ENCODE data around the gene ZNF496. TPM values are rescaled to one million over a fixed set of nuclear protein-coding genes. Genes with fewer than 3 reads are reported as not detected.

Gene ZNF496
- total RNA-seq, 1 experiment from 2014 or later: 36.4 TPM

GRCh38 chr1:247331172-247331524, 519 bp downstream of the ZNF496 start:
- POLR2A ChIA-PET: interaction anchor here (0.6 to 0.7 kb wide), 3 partner anchors 50 to 253 kb away, joined by 3 read pairs; partner anchors contain the start of gene ZNF670
- peaks cover 48% of the 10 kb centered on the region for H3K36me3 Mint-ChIP-seq (ENCODE audit: insufficient read depth, unreplicated experiment)
- BruUV-seq (replicated peaks): no TSS peak

DNA sequence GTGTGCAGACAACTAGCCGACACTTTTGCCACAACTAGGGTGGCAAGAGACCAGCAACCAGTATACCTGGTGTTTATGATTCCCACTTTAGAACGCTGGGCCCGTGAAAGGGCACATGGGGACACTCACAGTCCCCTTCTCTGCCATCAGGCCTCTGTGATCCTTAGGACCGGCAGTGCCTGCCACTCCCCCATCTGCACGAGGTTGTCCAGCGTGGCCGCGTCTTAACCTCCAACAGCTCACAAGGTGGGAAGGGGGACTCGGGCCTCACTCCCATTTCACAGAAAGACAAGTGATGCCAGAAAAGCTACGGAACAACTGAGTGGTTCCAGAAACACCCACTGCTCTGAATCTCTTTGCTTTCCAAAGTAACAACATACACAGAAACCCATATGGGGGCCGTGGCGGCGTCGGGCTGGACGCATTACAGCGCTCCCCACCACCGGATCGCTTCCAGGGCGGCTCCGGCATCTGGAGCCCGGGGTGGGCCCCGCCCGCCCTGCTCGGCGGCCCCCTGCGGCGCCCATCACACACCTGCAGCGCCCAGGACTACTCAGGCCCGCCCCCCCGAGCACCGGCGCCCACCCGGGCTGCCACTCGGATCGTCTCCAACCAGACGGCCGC, 1.0 kb downstream of the ZNF496 start:
- TF ChIP-seq CTCF (IDR thresholded peaks at IDR 0.05; ENCODE audit: insufficient read depth in 1 of 2, low read depth in 1 of 2, low read length in 1 of 2, severe bottlenecking in 1 of 2, unreplicated experiment in 1 of 2): no peak
- H3K27me3 ChIP-seq (replicated peaks; ENCODE audit: control insufficient read depth, insufficient read depth, low read length): no peaks in the 10 kb centered on the region
- no peaks in the 10 kb centered on the region for H3K27me3 Mint-ChIP-seq (ENCODE audit: insufficient read depth, unreplicated experiment)
- peaks cover 3% of the 10 kb centered on the region for H3K36me3 ChIP-seq (ENCODE audit: control insufficient read depth, insufficient read depth, low read length)
- H3K27ac Mint-ChIP-seq (ENCODE audit: unreplicated experiment): peak overlapping the region; percentile 94
- H3K9me3 Mint-ChIP-seq (ENCODE audit: unreplicated experiment): no peaks in the 10 kb centered on the region
- H3K4me1 Mint-ChIP-seq (ENCODE audit: low read depth, unreplicated experiment): peaks cover 35% of the 10 kb centered on the region
- peaks cover 48% of the 10 kb centered on the region for H3K36me3 Mint-ChIP-seq (ENCODE audit: insufficient read depth, unreplicated experiment)
- intact Hi-C loops (cut with micrococcal nuclease; ENCODE audit: unreplicated experiment): no loop called here
- ChIA-PET POLR2A (interaction anchor here (0.6 to 0.7 kb wide), 2 partner anchors 49 to 103 kb away, joined by 3 read pairs; no protein-coding TSS in a partner anchor), CTCF (no interaction called here)
- DNase-seq: peak in 1 of 2 experiments; percentile 6
- no TSS peak for BruUV-seq (replicated peaks)
- H3K4me3 Mint-ChIP-seq (ENCODE audit: unreplicated experiment): peak overlapping the region; percentile 97
- H3K9me3 ChIP-seq: no peaks in the 10 kb centered on the region
- H3K4me1 ChIP-seq: peaks cover 12% of the 10 kb centered on the region
- H3K4me3 ChIP-seq (ENCODE audit: low read depth, low read length): peak overlapping the region; percentile 97

More at GRCh38 chr1:247331172-247331524, 519 bp downstream of the ZNF496 start:
- Mint-ChIP-seq H3K9me3 (ENCODE audit: unreplicated experiment) (no peaks in the 10 kb centered on the region), H3K4me3 (ENCODE audit: unreplicated experiment) (peak overlapping the region; percentile 97), H3K27me3 (ENCODE audit: insufficient read depth, unreplicated experiment) (no peaks in the 10 kb centered on the region), H3K27ac (ENCODE audit: unreplicated experiment) (peak overlapping the region; percentile 94), H3K4me1 (ENCODE audit: low read depth, unreplicated experiment) (peaks cover 35% of the 10 kb centered on the region)
- DNase-seq: peak; percentile 84 to 85
- intact Hi-C loops (cut with micrococcal nuclease; ENCODE audit: unreplicated experiment): no loop called here
- Histone ChIP-seq H3K36me3 (ENCODE audit: control insufficient read depth, insufficient read depth, low read length) (peaks cover 3% of the 10 kb centered on the region), H3K4me3 (ENCODE audit: low read depth, low read length) (peak overlapping the region; percentile 97), H3K9me3 (no peaks in the 10 kb centered on the region), H3K4me1 (peaks cover 12% of the 10 kb centered on the region), H3K27me3 (replicated peaks; ENCODE audit: control insufficient read depth, insufficient read depth, low read length) (no peaks in the 10 kb centered on the region)
- no peak for TF ChIP-seq CTCF (IDR thresholded peaks at IDR 0.05; ENCODE audit: insufficient read depth in 1 of 2, low read depth in 1 of 2, low read length in 1 of 2, severe bottlenecking in 1 of 2, unreplicated experiment in 1 of 2)
- CTCF ChIA-PET: no interaction called here

DNA sequence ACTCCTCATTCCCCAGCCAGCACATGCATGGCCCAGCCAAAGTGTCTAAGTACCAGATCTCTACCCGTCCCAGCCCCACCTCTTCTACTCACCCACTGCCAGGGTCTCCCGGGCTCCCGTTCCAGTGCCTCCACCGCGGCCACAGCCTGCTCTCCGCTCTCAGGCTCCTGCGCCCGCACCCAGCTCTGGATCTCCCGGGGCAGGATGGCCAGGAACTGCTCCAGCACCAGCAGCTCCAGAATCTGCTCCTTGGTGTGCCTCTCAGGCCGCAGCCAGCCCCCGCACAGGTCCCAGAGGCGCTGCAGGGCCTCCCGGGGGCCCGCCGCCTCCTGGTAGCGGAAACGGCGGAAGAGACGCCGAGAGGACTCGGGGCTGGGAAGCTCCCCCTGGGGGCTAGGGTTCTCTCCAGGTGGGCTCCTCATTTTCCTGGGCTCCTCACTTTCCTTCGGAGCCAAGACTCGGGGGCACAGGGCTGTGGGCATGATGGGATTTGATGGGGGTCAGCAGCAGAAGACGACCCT, 2.5 kb downstream of the ZNF496 start:
- peak overlapping the region; percentile 45 for H3K4me3 Mint-ChIP-seq (ENCODE audit: unreplicated experiment)
- Histone ChIP-seq H3K36me3 (ENCODE audit: control insufficient read depth, insufficient read depth, low read length) (peaks cover 3% of the 10 kb centered on the region), H3K27me3 (replicated peaks; ENCODE audit: control insufficient read depth, insufficient read depth, low read length) (no peaks in the 10 kb centered on the region), H3K4me1 (peaks cover 12% of the 10 kb centered on the region), H3K4me3 (ENCODE audit: low read depth, low read length) (no peak overlapping the region), H3K9me3 (no peaks in the 10 kb centered on the region)
- H3K9me3 Mint-ChIP-seq (ENCODE audit: unreplicated experiment): no peaks in the 10 kb centered on the region
- DNase-seq: no peak
- no peak for TF ChIP-seq CTCF (IDR thresholded peaks at IDR 0.05; ENCODE audit: insufficient read depth in 1 of 2, low read depth in 1 of 2, low read length in 1 of 2, severe bottlenecking in 1 of 2, unreplicated experiment in 1 of 2)
- no TSS peak for BruUV-seq (replicated peaks)
- intact Hi-C loops (cut with micrococcal nuclease; ENCODE audit: unreplicated experiment): no loop called here
- no peaks in the 10 kb centered on the region for H3K27me3 Mint-ChIP-seq (ENCODE audit: insufficient read depth, unreplicated experiment)
- peaks cover 41% of the 10 kb centered on the region for H3K36me3 Mint-ChIP-seq (ENCODE audit: insufficient read depth, unreplicated experiment)
- ChIA-PET CTCF (no interaction called here), POLR2A (no interaction called here)
- H3K27ac Mint-ChIP-seq (ENCODE audit: unreplicated experiment): no peak overlapping the region
- peaks cover 21% of the 10 kb centered on the region for H3K4me1 Mint-ChIP-seq (ENCODE audit: low read depth, unreplicated experiment)
